Natural killer cell treated with Interleukin-12 subunit alpha and Interleukin-12 subunit beta and Interleukin-15 and Interleukin-18, amount 100 ng/mL, for 72 hours (primary cell): ENCODE measurements around the gene CORO1C. TPM values are rescaled to one million over a fixed set of nuclear protein-coding genes. Genes with fewer than 3 reads are reported as not detected.

Experiments used
- ATAC-seq, 2 donors: fragments of 150-1000 bp; cut with Tn5 transposase in 1 of 2; sonication (Bioruptor Pico), chemical (Tn5 transposase) in 1 of 2; 2 replicates each; pipeline ENCODE4 v1.10.0; 2021
- DNase-seq: peaks from one replicate; pipeline ENCODE4 v3.0.0; 2022; ENCODE audit warnings: low spot score
- H3K27ac Mint-ChIP-seq, 2 donors: 1 replicate in 1 of 2; 2 replicates in 1 of 2; pipeline ENCODE4 v1.8.0; 2022; ENCODE audit warnings: mixed read lengths in 2 of 2, mild to moderate bottlenecking in 1 of 2, moderate library complexity in 1 of 2
- H3K27me3 Mint-ChIP-seq, 2 donors: 1 replicate in 1 of 2; 2 replicates in 1 of 2; pipeline ENCODE4 v1.8.0; 2022; ENCODE audit warnings: mixed read lengths in 2 of 2
- H3K36me3 Mint-ChIP-seq: one replicate; pipeline ENCODE4 v1.8.0; 2022; ENCODE audit warnings: mixed read lengths
- H3K4me1 Mint-ChIP-seq, 2 donors: 1 replicate in 1 of 2; 2 replicates in 1 of 2; pipeline ENCODE4 v1.8.0; 2022; ENCODE audit warnings: low read depth in 2 of 2, mixed read lengths in 2 of 2, mild to moderate bottlenecking in 1 of 2
- H3K4me3 Mint-ChIP-seq: one replicate; pipeline ENCODE4 v1.8.0; 2022; ENCODE audit warnings: mixed read lengths
- H3K9me3 Mint-ChIP-seq: 2 replicates; pipeline ENCODE4 v1.8.0; 2022; ENCODE audit warnings: mixed read lengths
- total RNA-seq, 2 donors: library from RNA; stranded (reverse); gene quantifications; one replicate each; pipeline ENCODE4 v1.2.3, GENCODE V29; 2022

Gene CORO1C
- total RNA-seq, 2 donors from 2014 or later, result 68.9 to 69.5 TPM

- peaks cover 6 to 12% of the 10 kb centered on the region in 2 donors for H3K4me1 Mint-ChIP-seq
- no peak overlapping the region for H3K4me3 Mint-ChIP-seq
These were observed 21.6 kb downstream of the CORO1C start for GRCh38 chr12:108709697-108710096.

GRCh38 chr12:108704527-108704926 lies 26.8 kb downstream of the CORO1C start:
- Mint-ChIP-seq H3K27me3 (no peaks in the 10 kb centered on the region), H3K4me3 (no peak overlapping the region), H3K27ac (no peak overlapping the region), H3K4me1 (peaks cover 17 to 20% of the 10 kb centered on the region in 2 donors), H3K9me3 (no peaks in the 10 kb centered on the region), H3K36me3 (peaks cover 8% of the 10 kb centered on the region)
- DNase-seq (no peak), ATAC-seq (no peak)

More at GRCh38 chr12:108709697-108710096, 21.6 kb downstream of the CORO1C start:
- Mint-ChIP-seq H3K36me3 (no peaks in the 10 kb centered on the region), H3K9me3 (no peaks in the 10 kb centered on the region), H3K27ac (no peak overlapping the region), H3K27me3 (no peaks in the 10 kb centered on the region)
- ATAC-seq (no peak), DNase-seq (no peak)

- Mint-ChIP-seq H3K4me1 (peaks cover 17 to 20% of the 10 kb centered on the region in 2 donors), H3K27me3 (no peaks in the 10 kb centered on the region), H3K9me3 (no peaks in the 10 kb centered on the region), H3K27ac (no peak overlapping the region), H3K36me3 (peaks cover 13% of the 10 kb centered on the region), H3K4me3 (no peak overlapping the region)
- DNase-seq, result no peak
- ATAC-seq, result peak in 1 of 2 donors; percentile 5
These were observed 28.6 kb downstream of the CORO1C start for GRCh38 chr12:108702595-108703320.

GRCh38 chr12:108701779-108702441 lies 29.4 kb downstream of the CORO1C start:
- DNase-seq (no peak), ATAC-seq (peak; percentile 67 to 87)
- peaks cover 20% of the 10 kb centered on the region in 2 donors for H3K4me1 Mint-ChIP-seq
- H3K27me3 Mint-ChIP-seq, result no peaks in the 10 kb centered on the region
- peak overlapping the region; percentile 3 for H3K4me3 Mint-ChIP-seq
- no peaks in the 10 kb centered on the region for H3K9me3 Mint-ChIP-seq
- H3K27ac Mint-ChIP-seq, result no peak overlapping the region
- H3K36me3 Mint-ChIP-seq, result peaks cover 13% of the 10 kb centered on the region

GRCh38 chr12:108700833-108701541 lies 30.3 kb downstream of the CORO1C start:
- Mint-ChIP-seq H3K4me3 (no peak overlapping the region), H3K4me1 (peaks cover 26 to 30% of the 10 kb centered on the region in 2 donors), H3K36me3 (peaks cover 13% of the 10 kb centered on the region), H3K9me3 (no peaks in the 10 kb centered on the region), H3K27me3 (no peaks in the 10 kb centered on the region), H3K27ac (no peak overlapping the region)
- ATAC-seq (no peak), DNase-seq (no peak)

GRCh38 chr12:108699955-108700563 lies 31.3 kb downstream of the CORO1C start:
- Mint-ChIP-seq H3K27me3 (no peaks in the 10 kb centered on the region), H3K9me3 (no peaks in the 10 kb centered on the region), H3K4me3 (no peak overlapping the region), H3K27ac (no peak overlapping the region), H3K4me1 (peaks cover 27 to 39% of the 10 kb centered on the region in 2 donors), H3K36me3 (peaks cover 17% of the 10 kb centered on the region)
- DNase-seq, result no peak
- no peak for ATAC-seq

- Mint-ChIP-seq H3K27me3 (no peaks in the 10 kb centered on the region), H3K36me3 (peaks cover 19% of the 10 kb centered on the region), H3K4me1 (peaks cover 28 to 39% of the 10 kb centered on the region in 2 donors)
These were observed 33.4 kb downstream of the CORO1C start for GRCh38 chr12:108697905-108698304.

GRCh38 chr12:108696996-108697290 lies 34.4 kb downstream of the CORO1C start:
- no peak for ATAC-seq
- no peak for DNase-seq
- no peak overlapping the region for H3K27ac Mint-ChIP-seq
- H3K4me1 Mint-ChIP-seq, result peaks cover 24 to 35% of the 10 kb centered on the region in 2 donors
- peaks cover 19% of the 10 kb centered on the region for H3K36me3 Mint-ChIP-seq
- H3K9me3 Mint-ChIP-seq, result no peaks in the 10 kb centered on the region
- no peaks in the 10 kb centered on the region for H3K27me3 Mint-ChIP-seq
- H3K4me3 Mint-ChIP-seq, result no peak overlapping the region

More at GRCh38 chr12:108697905-108698304, 33.4 kb downstream of the CORO1C start:
- DNase-seq (no peak), ATAC-seq (no peak)
- H3K27ac Mint-ChIP-seq, result no peak overlapping the region
- H3K4me3 Mint-ChIP-seq, result no peak overlapping the region
- no peaks in the 10 kb centered on the region for H3K9me3 Mint-ChIP-seq

- no peaks in the 10 kb centered on the region for H3K9me3 Mint-ChIP-seq
- ATAC-seq (peak; percentile 41 to 49), DNase-seq (no peak)
- peaks cover 19% of the 10 kb centered on the region for H3K36me3 Mint-ChIP-seq
- peaks cover 25 to 35% of the 10 kb centered on the region in 2 donors for H3K4me1 Mint-ChIP-seq
- H3K27me3 Mint-ChIP-seq, result no peaks in the 10 kb centered on the region
- H3K27ac Mint-ChIP-seq, result peak overlapping the region in 1 of 2 donors; percentile 72
- H3K4me3 Mint-ChIP-seq, result peak overlapping the region; percentile 66
These were observed 35.0 kb downstream of the CORO1C start for GRCh38 chr12:108696111-108696995.

GRCh38 chr12:108694812-108695278 lies 36.5 kb downstream of the CORO1C start:
- H3K4me1 Mint-ChIP-seq, result peaks cover 32 to 50% of the 10 kb centered on the region in 2 donors
- H3K27me3 Mint-ChIP-seq, result no peaks in the 10 kb centered on the region
- H3K9me3 Mint-ChIP-seq, result no peaks in the 10 kb centered on the region
- DNase-seq (no peak), ATAC-seq (no peak)
- peaks cover 11% of the 10 kb centered on the region for H3K36me3 Mint-ChIP-seq
- peak overlapping the region; percentile 66 for H3K4me3 Mint-ChIP-seq
- H3K27ac Mint-ChIP-seq, result peak overlapping the region in 1 of 2 donors; percentile 72

GRCh38 chr12:108693751-108694150 lies 37.6 kb downstream of the CORO1C start:
- Mint-ChIP-seq H3K4me1 (peaks cover 38 to 57% of the 10 kb centered on the region in 2 donors), H3K27me3 (no peaks in the 10 kb centered on the region), H3K27ac (peak overlapping the region; percentile 39 to 41), H3K36me3 (peaks cover 7% of the 10 kb centered on the region), H3K4me3 (peak overlapping the region; percentile 27), H3K9me3 (no peaks in the 10 kb centered on the region)
- DNase-seq (no peak), ATAC-seq (no peak)

GRCh38 chr12:108693186-108693730 lies 38.1 kb downstream of the CORO1C start:
- peaks cover 38 to 57% of the 10 kb centered on the region in 2 donors for H3K4me1 Mint-ChIP-seq

More at GRCh38 chr12:108693186-108693730, 38.1 kb downstream of the CORO1C start:
- DNase-seq (no peak), ATAC-seq (no peak)
- Mint-ChIP-seq H3K27me3 (no peaks in the 10 kb centered on the region), H3K27ac (peak overlapping the region; percentile 39 to 41), H3K9me3 (no peaks in the 10 kb centered on the region), H3K4me3 (peak overlapping the region; percentile 27), H3K36me3 (peaks cover 6% of the 10 kb centered on the region)
